ENCODE measurements around the gene COPB2. TPM values are rescaled to one million over a fixed set of nuclear protein-coding genes. Genes with fewer than 3 reads are reported as not detected.

Gene COPB2
- total RNA-seq, 6 donors from 2014 or later: 49.2 to 121 (median 102) TPM

- no peak for TF ChIP-seq POLR2A (IDR thresholded peaks at IDR 0.05)
- TF ChIP-seq EP300 (IDR thresholded peaks at IDR 0.05): no peak
- no peak for TF ChIP-seq POLR2AphosphoS5 (IDR thresholded peaks at IDR 0.05)
- no peak for TF ChIP-seq CTCF (IDR thresholded peaks at IDR 0.05)
- H3K27ac ChIP-seq: no peak overlapping the region
- H3K36me3 ChIP-seq: no peaks in the 10 kb centered on the region
- H3K27me3 ChIP-seq: no peaks in the 10 kb centered on the region
- ATAC-seq (ENCODE audit: low FRiP score in 2 of 2): no peak
- H3K4me1 ChIP-seq: peaks cover 0 to 7% (median 1%) of the 10 kb centered on the region in 4 donors
- H3K9me3 ChIP-seq: no peaks in the 10 kb centered on the region
- no peak overlapping the region for H3K4me3 ChIP-seq
- DNase-seq: no peak
Measured at GRCh38 chr3:139430493-139430892, 41.0 kb upstream of the COPB2 start.

- no peaks in the 10 kb centered on the region for H3K4me1 ChIP-seq
- 45 to 49% methylated on average over 7 of the region's 7 CpGs for WGBS, 2 donors
- no peak for TF ChIP-seq POLR2A (IDR thresholded peaks at IDR 0.05)
- peak; percentile 62 to 86 (median 76) for TF ChIP-seq CTCF (IDR thresholded peaks at IDR 0.05)
- H3K9me3 ChIP-seq: no peaks in the 10 kb centered on the region
- ATAC-seq (ENCODE audit: low FRiP score in 2 of 2) (peak in 1 of 2 donors; percentile 88), DNase-seq (no peak)
- no peak overlapping the region for H3K27ac ChIP-seq
- H3K4me3 ChIP-seq: no peak overlapping the region
- peaks cover 0 to 16% (median 0%) of the 10 kb centered on the region in 4 donors for H3K36me3 ChIP-seq
- H3K27me3 ChIP-seq: no peaks in the 10 kb centered on the region
Measured at GRCh38 chr3:139427283-139428060, 38.0 kb upstream of the COPB2 start.

GRCh38 chr3:139425745-139426400 lies 36.4 kb upstream of the COPB2 start:
- Histone ChIP-seq H3K4me1 (no peaks in the 10 kb centered on the region), H3K4me3 (no peak overlapping the region), H3K27me3 (no peaks in the 10 kb centered on the region), H3K27ac (no peak overlapping the region), H3K9me3 (no peaks in the 10 kb centered on the region), H3K36me3 (peaks cover 0 to 16% (median 0%) of the 10 kb centered on the region in 4 donors)
- ATAC-seq (ENCODE audit: low FRiP score in 2 of 2) (no peak), DNase-seq (no peak)
- WGBS, 2 donors: 73% methylated on average over 5 of the region's 5 CpGs
- TF ChIP-seq POLR2AphosphoS5 (IDR thresholded peaks at IDR 0.05) (no peak), CTCF (IDR thresholded peaks at IDR 0.05) (no peak), EP300 (IDR thresholded peaks at IDR 0.05) (no peak), POLR2A (IDR thresholded peaks at IDR 0.05) (no peak)

- no peak for ATAC-seq (ENCODE audit: low FRiP score in 2 of 2)
- H3K9me3 ChIP-seq: no peaks in the 10 kb centered on the region
- WGBS, 2 donors: 70 to 74% methylated on average over 2 of the region's 2 CpGs
- TF ChIP-seq EP300 (IDR thresholded peaks at IDR 0.05) (no peak), POLR2AphosphoS5 (IDR thresholded peaks at IDR 0.05) (no peak), CTCF (IDR thresholded peaks at IDR 0.05) (no peak), POLR2A (IDR thresholded peaks at IDR 0.05) (no peak)
- no peak for DNase-seq
- no peaks in the 10 kb centered on the region for H3K27me3 ChIP-seq
- no peak overlapping the region for H3K4me3 ChIP-seq
- H3K36me3 ChIP-seq: peaks cover 0 to 16% (median 0%) of the 10 kb centered on the region in 4 donors
- H3K27ac ChIP-seq: no peak overlapping the region
- H3K4me1 ChIP-seq: no peaks in the 10 kb centered on the region
Measured at GRCh38 chr3:139423232-139423631, 33.8 kb upstream of the COPB2 start.
